CD4-positive, alpha-beta T cell treated with Interleukin-21 for 1 hour (primary cell): ENCODE results near the gene DMXL1.

Source experiments
- DNase-seq: peaks from one replicate; pipeline ENCODE4 v3.0.0-alpha.2; 2020

DMXL1 gene

DNA sequence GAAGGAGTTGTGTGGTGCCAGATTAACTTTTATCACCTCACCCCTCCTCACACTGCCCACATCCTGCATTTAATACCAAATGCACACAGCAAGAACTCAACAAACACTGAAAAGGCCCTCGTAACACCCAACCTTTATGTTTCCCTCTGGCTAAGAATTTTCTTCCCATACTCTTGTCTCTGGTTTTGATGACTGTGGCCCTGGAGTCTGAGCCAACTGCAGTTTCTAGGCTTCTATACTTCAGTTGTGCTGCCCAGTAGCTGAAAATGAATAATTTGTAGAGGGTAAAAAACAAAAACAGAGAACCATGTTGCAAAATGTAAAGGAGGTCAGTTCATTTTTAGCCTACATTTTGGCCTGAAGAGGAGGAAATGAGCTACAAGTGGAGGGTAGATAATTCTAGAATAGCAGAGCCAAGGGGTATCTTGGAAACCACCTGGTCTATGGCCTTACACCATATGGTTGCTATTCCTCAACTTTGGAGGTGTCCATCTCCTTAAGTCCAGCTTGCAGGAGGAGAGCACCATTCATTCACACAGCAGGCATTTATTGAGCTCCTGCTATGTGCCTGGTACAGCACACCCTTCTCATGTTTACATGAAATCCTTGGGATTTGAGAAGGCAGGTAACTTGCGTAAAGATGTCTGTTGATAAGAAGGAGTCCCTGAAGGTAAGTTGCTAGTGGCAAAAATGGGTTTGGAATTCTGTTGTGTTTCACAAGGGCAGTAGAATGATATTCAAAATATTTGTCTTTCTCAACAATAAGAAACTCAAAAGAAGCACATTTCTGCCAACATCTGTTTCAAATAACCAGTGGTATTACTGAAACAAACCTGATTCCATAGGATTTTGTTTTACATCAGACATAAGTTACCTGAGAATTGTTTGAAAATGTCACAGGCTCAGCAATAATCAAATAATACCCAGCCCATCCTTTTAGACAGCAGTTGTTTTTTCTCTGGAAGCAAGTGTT is 201.2 kb downstream of the DMXL1 start:
- peak; percentile 51 for DNase-seq

DNA sequence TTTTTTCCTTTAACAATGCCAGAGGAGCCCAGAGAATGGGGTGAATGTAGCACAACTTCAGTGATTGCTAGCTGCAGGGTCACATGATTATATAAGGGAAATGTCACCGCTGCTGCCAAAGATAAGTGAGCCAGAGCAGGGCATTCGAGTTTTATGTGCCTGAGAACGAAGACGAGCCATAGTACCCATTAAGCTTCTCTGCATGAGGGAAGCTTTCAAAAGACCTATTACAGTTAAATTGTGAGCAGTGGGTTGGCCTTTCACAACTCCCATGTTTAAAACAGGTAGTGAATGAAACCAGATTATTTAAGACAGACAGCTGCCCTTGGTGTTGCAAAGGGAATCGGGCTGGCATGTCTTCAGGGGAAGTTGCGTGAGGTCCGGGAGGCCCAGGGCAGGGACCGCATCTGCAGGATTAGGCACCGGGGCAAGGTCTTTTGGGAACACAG is 202.5 kb downstream of the DMXL1 start:
- peak; percentile 39 for DNase-seq

DNA sequence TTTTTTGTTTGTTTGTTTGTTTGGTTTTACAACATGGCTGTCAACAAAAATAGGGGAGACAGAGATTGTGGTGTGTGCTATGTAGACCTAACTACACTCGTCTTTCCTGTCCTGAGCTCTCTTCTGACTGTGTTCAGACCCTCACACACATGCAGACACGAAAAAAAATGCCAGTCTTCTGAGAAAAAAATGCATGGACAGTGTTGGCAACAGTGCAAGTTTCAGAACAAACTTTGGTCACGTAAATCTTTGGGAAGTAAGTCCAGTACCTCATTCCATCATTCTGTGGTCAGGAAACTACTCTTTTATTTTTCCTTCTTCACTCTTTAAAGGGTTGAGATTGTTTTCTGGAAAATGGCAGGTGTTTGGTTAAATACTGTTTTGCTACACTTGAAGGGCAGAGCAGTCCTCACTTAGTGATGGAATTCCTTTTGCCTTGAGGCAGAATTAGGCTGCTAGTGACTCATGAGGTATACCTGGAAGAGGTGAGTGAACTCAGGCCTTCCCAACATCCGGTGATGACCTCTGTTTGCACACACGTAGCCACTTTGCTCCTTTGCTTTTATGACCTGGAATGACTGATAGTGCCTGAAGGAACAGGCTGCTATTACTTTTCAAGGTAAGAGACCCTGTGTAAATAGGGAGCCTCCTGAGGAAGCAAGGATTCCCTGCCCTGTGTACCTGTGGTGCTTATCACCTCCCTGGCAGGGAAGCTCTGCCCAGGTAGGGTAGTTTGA is 203.3 kb downstream of the DMXL1 start:
- DNase-seq, result no peak

DNA sequence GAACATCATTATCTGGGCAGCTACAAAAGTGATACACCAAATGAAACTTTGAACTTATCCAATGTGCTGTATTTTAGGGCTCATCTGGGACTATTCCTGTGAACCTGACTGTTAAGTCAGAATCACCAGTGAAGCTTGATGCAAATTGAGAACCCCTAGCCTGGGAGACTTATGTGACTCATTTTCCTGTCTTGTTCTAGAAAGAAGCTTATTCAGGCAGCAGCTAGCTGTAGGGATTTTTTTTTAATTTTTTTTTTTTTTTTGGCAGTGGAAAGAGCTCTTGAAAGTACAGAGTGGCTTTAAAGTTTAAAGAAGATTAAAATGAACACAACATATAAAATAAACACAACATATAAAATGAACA is 203.9 kb downstream of the DMXL1 start:
- DNase-seq, result peak; percentile 62

DNA sequence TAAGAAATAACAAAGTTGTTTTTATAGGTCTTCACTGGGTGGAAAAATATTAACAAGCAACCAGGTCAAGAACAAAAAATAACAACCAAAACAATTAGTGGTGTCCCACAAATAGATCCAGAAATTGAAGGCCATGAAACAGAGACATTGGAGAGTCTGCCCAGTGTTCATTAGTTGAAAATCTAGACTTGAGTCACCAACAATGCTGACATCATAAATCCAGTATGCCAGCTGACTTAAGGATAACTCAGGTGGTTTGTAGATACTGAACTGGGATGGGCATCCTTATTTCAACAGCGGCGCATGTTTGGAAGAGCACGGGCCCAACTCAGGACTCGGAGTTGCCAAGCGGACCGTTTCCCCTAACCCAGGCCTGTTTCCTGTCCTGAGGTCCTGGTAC is 204.3 kb downstream of the DMXL1 start:
- DNase-seq, result no peak

DNA sequence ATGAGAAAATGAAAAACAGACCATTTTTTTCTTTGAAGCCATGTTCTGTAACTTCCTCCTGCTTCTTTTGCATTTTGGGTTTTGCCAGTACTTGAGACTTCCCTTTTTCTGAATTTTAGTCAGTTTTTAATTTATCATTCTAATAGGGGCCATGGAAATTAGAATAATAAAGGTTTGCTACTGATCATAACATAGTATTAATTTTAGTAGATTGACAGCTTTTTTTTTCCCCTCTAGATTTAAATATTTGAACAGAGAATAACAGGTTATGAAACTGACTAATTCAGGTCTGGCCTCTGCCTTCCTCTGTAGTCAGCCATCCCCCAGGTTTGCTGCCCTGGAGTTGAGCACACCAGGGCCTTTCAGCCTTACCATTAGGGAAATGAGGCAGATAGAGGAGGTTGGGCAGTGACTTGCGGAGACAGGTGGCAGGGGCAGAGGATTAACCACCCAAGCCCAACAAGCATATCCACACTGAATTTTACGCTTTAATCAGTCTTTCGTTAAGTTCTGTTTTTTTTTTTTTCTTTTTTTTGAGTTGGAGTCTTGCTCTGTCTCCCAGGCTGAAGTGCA is 204.8 kb downstream of the DMXL1 start:
- no peak for DNase-seq

DNA sequence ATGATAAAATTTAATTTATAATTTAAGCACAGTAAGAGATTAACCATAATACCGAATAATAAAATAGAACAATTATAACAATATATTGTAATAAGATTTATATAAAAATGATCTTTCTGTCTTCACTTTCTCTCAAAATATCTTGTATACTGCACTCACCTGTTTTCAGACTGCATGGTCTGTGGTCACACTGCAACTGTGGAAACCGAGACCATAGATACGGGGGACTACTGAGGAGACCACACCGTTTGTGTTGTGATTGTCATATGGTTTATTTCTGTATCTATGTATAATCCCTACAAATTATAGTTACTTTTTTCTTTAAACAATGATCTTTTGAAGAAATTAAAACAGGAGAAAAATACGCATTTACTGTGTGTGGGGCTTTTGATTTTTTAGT is 206.1 kb downstream of the DMXL1 start:
- no peak for DNase-seq

DNA sequence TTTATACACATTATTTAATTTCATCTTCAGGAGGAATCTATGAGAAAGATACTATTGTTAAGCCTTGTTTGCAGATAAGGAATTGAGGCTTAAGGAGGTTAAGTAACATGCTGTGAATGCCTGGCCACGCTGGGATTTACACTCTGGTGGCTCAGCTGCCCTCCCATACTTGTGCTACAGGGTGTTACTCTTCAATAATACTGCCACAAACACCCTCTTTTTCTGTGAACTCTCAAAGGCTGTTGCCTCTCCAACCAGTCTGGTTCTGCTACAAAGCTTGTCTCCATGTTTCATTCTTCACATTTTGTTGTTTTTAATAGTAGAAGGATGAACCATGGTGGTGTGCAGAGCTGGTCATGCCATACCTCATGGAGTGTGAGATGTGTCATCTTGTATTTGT is 208.2 kb downstream of the DMXL1 start:
- no peak for DNase-seq

DNA sequence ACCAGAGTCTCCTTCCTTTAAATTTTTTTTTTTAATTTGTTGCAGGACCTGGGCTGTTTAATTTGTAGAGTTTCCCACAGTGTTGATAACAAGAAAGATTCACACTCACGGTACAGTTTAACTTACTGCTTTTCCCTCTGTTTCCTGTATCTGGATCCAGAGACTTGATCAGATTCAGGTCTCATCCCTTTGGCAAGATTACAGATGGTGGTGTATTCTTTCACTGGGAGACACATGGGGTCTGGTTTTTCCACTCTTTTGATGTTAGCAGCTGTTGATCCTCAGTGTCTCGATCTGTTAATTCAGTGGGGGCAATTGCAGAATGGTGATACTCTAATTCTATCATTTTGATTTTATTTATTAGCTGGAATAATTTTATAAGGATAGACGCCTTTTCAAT is 209.5 kb downstream of the DMXL1 start:
- DNase-seq, result no peak

DNA sequence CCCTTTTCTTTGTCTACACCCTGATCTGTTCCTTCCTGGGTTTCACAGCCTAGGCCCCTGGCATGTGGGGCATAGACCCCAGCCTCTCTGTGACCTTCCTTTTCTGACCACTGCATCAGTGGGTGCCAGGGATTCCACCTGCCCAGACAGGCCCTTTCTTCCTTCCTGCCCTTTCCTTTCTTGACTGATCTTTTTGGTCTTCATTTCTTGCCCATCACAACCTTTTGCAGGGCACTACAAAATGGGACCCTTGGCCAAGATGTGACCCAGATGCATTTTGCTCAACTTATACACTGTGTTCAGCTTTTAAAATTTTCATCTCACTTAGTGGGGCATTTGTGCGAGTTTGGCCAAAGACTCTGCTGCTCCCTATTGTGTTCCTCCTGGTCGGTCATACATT is 211.7 kb downstream of the DMXL1 start:
- no peak for DNase-seq

DNA sequence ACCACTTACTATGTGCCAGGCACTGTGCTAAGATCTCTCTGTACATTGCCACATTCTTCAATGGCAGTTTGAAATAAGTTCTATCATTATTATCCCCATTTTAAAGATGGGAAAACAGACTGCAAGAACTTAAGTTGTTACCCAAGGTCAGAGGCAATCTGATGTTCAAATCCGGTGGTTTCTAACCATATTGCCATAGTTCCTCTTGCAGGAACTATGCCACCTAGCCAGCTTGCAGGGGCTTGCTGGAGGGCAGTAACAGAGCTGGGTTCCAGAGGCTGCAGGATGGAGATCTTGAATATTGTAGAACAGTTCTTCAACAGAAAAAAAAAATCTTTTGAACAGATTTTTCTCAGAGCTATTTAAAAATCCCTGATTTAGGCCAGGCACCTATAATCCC is 213.1 kb downstream of the DMXL1 start:
- no peak for DNase-seq

DNA sequence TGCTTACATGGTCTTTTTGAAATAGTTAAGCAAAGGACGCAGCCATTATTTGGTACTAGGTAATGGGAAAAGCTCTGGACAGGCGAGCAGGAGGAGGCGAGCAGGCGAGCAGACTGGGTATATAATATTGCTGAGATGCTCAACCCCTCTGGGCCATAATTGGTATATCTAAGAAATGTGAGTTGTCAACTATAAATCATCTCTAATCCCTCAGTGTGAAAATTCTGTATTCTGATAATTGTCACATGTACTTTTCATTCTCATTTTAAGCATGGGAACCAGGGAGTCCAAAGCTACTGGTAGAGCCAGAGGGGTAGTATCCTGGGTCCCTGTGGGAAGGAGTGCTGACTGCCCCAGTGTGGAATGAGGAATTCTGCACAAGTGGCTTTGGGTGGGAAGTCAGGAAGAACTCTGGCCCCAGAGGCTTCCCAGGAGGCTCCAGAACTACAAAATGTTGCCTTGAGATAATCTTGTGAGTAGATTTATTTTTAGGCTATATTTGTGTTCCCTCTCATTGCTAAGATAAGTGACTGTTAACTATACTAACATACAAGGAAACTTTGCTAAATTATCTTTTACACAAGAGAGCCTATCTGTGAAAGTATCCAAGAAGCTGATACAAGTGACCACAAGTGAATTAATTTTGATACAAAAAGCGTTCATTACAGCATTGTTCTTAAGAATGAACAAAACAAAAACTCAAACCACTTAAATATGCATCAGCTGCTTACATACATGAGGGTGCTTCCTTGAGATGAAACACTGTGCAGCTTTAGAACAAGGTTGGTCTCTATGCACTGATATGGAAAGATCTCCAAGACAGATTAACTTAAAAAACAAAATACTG is 214.4 kb downstream of the DMXL1 start:
- no peak for DNase-seq

DNA sequence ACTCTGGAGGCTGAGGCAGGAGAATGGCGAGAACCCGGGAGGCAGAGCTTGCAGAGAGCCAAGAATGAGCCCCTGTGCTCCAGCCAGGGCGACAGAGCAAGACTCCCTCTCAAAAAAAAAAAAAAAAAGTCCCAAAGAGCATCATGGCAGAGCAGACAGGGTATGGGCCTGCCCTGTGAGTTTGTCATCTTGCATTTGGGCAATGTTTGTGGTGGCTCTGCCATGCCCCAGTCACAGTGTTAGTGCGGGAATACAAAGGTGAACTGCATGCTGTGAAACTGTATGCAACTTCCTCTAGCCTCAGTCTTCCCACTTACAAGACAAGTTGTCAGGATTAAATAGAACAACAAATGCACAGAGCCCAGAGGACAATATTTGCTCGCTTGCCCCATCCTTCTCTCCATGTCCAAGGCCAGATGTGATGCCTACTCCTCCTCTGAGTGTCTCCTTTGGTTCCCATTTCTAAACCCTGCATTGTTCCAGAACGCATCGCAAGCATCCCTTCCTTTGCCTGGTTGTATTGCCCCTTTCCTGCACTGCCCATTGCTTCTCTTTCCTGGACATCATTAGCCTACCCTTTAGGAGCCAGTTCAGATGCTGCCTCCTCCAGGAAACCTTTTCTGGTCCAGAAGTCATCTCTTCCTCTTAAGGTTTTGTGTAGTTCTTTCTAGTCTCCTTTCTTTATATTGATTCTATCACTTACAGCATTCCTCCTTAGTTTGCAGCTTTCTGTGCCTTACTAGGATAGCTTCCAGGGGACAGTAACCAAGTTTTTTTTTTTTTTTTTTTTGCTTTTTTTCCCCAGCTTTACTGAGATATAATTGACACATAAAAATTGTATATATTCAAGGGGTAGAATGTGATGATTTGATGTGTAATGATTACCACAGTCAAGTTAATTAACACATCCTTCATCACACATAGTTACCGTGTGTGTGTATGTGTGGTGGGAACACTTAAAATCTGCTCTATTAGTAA is 215.9 kb downstream of the DMXL1 start:
- no peak for DNase-seq

DNA sequence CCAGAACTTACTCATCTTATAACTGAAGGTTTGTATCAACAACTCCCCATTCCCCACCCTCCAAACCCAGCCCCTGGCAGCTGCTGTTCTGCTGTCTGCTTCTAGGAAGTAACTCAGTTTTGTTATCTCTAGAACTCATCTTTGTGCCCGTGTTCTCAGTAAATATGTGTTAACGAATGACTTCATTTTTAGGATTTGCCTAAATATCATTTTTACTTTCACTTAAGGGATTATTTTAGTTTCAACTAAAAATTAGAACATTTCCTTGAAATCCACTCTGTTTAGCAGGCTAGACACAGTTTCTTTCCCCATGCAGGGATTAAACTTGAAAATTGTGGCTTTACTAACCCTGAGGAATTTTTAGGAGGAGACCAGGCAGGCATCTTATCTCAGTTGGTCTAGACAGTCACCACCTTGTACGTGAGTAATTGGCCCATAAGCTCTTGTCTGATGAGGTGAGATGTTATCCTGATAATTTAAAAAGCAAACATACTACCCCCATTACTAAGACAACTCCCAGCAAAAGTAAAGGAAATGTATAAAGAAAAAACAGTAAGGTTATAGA is 216.7 kb downstream of the DMXL1 start:
- peak; percentile 68 for DNase-seq

DNA sequence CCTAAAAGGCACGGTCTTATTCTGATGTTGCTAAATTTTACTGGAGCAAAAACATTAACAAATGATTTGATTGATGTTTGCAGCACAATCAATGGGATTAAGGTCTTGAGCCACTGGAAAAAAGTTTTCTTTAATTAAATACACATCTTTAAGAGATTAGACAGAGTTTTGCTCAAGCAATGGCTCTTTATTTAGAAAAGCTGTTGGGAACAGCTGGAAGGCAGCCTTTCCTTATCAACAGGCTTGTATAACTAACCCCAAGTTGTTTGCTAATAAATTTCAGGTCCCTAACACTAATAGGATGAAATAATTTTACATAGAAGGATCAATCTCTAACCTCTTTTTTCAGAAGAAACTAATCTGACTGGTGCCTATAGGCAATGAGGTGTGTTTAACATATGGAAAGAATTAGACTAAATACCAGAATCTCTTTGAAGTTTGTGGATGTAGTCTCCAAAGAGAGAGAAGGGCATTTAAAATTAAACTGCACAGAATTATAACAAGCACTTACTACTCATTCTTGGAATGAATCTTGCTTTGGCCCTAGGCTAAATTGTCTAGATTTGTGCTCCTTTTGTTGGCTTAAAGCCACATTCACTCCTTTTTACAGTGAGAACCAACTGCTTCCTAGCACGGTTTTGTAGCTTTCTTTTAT is 217.6 kb downstream of the DMXL1 start:
- no peak for DNase-seq

DNA sequence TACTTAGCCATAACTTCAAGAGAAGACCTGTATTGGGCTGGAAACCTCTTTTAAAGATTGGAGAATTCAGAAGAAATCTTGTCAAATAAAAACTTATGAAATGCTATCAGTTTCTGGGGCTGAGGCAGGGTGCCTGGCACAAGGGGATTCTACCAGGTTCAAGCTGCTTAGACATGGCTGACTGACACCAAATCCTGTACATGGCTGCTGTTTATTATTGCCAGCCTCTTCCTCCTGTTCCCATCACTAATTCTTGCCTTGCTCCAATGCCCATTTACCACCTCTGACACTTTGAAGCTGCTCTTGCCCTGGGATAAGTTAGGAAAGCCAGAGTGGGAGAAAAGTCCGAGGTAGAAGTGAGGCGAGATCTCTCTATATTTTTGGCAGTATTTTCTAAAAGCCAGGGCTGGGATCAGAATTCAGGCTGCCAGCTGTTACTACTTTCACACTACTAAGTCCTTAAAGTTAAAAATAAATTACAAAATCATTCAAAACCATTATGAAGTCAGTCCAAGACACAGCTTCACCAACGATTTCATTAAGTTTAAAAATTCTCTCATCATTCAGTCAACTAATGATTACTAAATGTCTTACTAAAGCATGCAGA is 218.7 kb downstream of the DMXL1 start:
- DNase-seq, result no peak

DNA sequence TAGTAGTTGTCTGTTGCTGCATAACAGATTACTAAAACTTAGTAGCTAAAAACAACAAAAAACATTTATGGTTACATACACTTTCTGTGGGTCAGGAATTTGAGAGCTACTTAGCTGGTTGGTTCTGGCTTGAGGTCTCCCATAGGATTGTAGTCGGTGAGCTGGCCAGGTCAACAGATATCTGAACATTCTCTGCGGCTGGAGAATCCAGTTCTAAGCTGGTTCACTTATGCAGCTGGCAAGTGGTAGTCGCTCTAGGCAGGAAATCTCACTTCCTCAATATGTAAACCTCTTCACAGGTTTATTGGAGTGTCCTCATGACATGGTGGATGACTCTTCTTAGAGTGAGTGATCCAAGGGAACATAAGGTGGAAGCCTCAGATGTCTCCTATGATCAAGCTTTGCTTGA is 219.3 kb downstream of the DMXL1 start:
- DNase-seq, result no peak

DNA sequence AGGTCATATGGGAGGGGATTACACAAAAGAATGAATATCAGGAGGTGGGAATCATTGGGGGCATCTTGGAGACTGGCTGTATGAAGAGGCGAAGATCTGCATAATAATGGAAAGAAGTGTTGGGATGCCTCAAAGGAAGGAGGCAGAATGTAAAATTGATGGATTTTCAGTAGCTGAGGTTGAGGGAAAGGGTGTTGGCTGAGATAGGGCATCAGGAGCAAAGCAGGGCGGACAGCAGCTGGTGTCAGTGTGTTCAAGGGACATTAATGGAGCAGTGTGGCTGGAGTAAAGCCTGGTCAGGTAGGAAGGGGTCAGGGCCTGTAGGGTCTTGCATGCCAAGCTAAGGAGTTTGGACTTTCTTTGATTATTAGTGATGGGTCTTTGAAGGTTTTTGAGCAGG is 219.7 kb downstream of the DMXL1 start:
- DNase-seq, result no peak

DNA sequence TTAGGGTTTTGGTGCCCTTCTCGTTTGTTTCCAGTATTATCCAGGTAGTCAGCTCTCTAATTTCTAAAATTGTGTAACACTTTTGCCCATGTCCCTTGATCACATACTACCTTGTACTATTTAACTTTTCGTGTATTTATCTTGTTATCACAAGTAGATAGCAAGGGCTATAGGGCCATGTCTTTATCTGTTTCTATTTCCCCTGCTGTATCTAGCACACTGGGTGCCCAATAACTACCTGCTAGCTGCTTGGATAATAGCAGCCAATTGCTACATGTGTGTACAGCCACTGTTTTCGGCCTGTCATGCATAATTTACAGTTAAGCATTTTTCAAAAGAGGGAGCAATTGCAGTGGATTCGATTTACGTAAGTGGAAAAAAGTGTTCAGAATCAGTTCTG is 220.2 kb downstream of the DMXL1 start:
- no peak for DNase-seq

DNA sequence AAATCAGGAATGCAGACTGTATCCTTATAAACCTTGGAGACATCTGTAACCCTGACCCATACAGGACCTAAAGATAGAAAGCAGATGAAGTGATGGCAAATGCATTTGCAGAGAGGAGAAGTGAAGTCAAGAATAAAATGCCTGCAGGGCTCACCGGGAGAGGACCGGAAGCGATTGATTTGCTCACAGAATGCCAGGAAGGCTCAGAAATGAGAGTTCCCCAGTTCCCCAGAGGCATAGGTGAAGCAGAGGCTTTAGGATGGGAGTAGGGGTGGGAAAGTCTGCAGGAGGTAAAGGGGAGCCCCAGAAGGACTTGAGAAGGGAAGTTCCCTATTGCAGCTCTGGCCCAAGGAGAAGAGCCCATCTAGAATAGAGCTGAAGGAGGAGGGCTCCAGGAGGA is 221.0 kb downstream of the DMXL1 start:
- DNase-seq, result no peak
